Measurements from ENCODE around the gene ADTRP.

DNA sequence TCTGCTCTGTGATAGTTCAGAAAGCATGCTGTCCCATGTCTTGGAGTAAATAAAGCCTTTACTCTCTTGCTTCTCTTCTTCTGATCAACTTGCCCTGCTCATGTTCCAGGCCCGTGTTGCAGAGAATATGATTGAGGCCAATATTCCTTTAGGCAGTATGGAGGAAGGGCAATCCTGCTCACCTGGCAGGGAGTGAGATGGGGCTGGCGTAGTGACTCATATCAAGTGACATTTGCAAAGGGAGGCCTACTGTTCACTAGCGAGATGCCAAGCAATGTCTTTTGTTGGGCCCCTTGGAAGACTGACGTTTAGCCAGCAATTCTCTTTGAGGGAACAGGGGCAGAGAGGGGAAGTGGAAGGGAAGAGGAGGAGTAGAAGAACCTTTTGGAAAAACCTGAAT lies 19.7 kb downstream of the ADTRP start:
- TF ChIP-seq, protein P1, sequence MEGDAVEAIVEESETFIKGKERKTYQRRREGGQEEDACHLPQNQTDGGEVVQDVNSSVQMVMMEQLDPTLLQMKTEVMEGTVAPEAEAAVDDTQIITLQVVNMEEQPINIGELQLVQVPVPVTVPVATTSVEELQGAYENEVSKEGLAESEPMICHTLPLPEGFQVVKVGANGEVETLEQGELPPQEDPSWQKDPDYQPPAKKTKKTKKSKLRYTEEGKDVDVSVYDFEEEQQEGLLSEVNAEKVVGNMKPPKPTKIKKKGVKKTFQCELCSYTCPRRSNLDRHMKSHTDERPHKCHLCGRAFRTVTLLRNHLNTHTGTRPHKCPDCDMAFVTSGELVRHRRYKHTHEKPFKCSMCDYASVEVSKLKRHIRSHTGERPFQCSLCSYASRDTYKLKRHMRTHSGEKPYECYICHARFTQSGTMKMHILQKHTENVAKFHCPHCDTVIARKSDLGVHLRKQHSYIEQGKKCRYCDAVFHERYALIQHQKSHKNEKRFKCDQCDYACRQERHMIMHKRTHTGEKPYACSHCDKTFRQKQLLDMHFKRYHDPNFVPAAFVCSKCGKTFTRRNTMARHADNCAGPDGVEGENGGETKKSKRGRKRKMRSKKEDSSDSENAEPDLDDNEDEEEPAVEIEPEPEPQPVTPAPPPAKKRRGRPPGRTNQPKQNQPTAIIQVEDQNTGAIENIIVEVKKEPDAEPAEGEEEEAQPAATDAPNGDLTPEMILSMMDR (optimal IDR thresholded peaks at IDR 0.05 in 1 of 3, IDR thresholded peaks at IDR 0.05 in 1 of 3, conservative IDR thresholded peaks at IDR 0.05 in 1 of 3; ENCODE audit: extremely low read depth in 1 of 3, insufficient read depth in 2 of 3, low read length in 3 of 3) = no peak
- no peak for TF ChIP-seq EZH2 (IDR thresholded peaks at IDR 0.05; ENCODE audit: low read length)
